ENCODE results near the gene IL22RA1.

Gene IL22RA1

DNA sequence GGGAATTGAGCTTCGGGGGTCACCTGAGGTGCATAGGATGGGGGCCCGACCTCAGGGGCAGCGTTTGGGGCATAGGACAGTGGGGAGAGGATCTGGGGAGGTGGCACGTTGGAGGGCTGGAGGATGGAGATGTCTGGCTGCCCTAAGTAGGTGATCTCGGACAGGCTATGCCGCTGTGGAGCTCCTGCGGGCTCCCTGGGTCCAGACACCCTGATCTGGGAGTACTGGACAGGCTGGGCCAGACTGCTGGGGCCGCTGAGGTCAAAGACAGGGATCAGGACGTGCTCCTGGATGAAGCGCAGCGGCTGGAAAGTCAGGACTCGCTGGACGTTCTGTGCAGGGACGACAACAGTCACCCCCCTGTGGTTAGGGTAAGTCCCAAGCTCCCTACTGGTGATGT is 21.5 kb downstream of the IL22RA1 start:
- no peak for DNase-seq (ENCODE audit: low read depth)
- no peak overlapping the region for H3K4me3 ChIP-seq (ENCODE audit: low read depth, low read length)
- TF ChIP-seq, protein P1, sequence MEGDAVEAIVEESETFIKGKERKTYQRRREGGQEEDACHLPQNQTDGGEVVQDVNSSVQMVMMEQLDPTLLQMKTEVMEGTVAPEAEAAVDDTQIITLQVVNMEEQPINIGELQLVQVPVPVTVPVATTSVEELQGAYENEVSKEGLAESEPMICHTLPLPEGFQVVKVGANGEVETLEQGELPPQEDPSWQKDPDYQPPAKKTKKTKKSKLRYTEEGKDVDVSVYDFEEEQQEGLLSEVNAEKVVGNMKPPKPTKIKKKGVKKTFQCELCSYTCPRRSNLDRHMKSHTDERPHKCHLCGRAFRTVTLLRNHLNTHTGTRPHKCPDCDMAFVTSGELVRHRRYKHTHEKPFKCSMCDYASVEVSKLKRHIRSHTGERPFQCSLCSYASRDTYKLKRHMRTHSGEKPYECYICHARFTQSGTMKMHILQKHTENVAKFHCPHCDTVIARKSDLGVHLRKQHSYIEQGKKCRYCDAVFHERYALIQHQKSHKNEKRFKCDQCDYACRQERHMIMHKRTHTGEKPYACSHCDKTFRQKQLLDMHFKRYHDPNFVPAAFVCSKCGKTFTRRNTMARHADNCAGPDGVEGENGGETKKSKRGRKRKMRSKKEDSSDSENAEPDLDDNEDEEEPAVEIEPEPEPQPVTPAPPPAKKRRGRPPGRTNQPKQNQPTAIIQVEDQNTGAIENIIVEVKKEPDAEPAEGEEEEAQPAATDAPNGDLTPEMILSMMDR (conservative IDR thresholded peaks at IDR 0.05; ENCODE audit: low read depth, low read length), result no peak

DNA sequence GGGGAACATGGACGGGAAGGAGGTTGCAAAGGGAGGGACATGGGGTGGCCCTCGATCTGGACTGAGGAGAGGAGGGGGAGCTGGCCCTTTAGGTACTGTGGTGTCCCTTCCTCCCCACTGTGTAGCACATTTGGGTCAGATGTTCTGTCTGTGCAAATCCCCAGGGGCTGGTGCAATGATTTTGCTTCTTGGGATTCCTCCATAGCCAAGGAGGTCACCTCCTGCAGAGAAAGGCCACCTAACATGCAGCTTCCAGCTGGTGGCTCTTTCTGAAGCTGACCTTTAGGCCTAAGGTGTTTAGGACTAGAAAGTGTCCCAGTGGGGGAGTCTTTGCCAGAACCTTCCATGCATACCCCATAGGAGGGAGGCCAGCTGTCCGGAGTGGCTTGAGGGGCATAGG is 22.0 kb downstream of the IL22RA1 start:
- TF ChIP-seq, protein P1 (conservative IDR thresholded peaks at IDR 0.05; ENCODE audit: low read depth, low read length), result no peak
- no peak overlapping the region for H3K4me3 ChIP-seq (ENCODE audit: low read depth, low read length)
- DNase-seq (ENCODE audit: low read depth), result peak; percentile 57

DNA sequence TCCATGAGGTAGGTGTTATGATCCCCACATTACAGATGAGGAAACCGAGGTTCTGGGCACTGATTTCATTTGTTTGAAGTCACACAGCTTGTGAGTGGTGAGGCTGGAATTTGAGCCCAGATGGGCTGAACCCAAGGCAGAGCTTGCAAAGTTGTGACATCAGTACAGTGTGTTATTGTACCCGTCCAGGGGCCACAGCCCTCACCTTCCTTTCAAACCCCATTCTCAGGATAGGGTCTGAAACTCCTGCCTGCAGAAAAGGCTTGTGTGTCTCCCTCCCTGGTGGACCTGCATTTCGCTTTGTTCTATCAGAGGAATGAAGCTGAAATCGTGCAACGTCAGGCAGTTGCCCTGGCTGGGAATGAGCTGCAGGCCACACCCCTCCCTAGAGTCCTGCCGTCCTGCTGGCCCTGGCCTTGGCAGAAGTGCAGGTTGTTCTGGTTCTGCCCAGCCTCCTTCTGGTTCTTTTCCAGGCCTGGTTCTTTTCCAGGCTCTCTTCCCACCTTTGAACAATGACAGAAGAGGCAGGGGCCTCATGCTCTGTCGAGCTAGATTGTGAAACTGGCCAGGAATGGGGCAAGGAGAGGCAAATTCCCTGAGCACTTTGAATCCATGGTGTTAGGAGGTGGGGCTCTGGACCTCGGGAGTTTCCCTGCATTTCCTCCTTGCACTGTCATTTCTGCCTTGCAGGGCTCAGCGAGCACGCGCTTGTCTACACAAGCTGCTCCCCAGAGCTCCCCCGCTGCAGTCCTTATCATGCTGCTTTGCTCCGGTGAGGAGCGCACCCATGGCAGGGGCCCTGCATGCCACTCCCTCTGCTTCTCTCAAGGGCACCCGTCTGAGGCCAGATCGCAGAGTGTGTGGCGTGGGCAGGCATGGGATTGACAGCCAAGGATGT is 22.8 kb downstream of the IL22RA1 start:
- H3K4me3 ChIP-seq (ENCODE audit: low read depth, low read length), result no peak overlapping the region
- TF ChIP-seq, protein P1 (conservative IDR thresholded peaks at IDR 0.05; ENCODE audit: low read depth, low read length), result no peak
- peak; percentile 41 for DNase-seq (ENCODE audit: low read depth)

DNA sequence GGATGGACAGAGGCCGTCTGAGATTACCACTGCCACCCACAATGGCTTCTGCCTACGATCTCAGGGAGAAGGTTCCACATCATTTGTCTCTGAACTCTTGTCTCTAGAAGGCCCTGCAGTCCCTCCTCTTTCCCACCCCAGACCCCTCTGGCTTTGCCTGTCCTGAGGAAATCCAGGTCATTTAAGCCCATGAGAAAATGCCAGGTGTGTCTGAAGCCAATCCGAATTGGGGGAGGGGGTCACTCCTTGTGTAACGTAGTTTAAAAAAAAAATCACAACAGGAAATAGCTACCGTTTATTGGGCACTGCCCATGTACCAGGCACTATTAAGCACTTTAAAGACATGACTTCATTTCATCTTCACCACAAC is 23.5 kb downstream of the IL22RA1 start:
- DNase-seq (ENCODE audit: low read depth), result no peak
- TF ChIP-seq, protein P1 (conservative IDR thresholded peaks at IDR 0.05; ENCODE audit: low read depth, low read length), result no peak
- H3K4me3 ChIP-seq (ENCODE audit: low read depth, low read length), result no peak overlapping the region

DNA sequence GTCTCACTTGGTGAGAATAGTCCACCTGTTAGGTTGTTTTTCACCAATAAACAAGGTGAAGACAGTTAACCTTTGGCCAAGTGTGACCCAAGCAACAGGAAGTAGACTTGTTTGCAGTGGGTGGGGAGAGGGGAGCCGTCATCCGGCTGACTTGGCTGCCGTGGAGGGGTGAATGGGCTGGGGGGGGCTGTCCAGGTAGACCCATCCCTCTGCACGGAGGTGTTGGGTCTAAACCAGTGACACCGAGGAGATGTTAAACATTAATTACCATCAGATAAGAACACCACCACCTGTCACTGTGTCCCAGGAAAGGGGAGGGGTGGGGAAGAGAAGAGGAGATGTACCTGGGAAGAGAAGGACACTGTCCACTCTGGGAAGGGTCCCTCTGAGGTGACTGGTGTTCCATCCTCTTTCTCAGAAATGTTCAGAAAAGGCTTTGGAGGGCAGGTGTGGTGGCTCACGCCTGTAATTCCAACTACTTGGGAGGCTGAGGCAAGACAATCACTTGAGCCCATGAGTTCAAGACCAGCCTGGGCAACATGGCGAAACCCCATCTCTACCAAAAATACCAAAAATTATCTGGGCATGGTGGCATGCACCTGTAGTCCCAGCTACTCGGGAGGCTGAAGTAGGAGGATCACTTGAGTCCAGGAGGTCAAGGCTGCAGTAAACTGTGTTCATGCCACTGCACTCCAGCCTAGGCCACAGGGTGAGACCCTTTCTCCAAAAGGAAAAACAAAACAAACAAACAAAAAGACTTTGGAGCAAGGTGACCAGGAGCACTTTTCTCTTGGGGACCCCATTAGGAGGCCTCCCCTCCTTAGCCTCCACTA is 24.3 kb downstream of the IL22RA1 start:
- no peak overlapping the region for H3K4me3 ChIP-seq (ENCODE audit: low read depth, low read length)
- TF ChIP-seq, protein P1 (conservative IDR thresholded peaks at IDR 0.05; ENCODE audit: low read depth, low read length), result no peak
- no peak for DNase-seq (ENCODE audit: low read depth)

DNA sequence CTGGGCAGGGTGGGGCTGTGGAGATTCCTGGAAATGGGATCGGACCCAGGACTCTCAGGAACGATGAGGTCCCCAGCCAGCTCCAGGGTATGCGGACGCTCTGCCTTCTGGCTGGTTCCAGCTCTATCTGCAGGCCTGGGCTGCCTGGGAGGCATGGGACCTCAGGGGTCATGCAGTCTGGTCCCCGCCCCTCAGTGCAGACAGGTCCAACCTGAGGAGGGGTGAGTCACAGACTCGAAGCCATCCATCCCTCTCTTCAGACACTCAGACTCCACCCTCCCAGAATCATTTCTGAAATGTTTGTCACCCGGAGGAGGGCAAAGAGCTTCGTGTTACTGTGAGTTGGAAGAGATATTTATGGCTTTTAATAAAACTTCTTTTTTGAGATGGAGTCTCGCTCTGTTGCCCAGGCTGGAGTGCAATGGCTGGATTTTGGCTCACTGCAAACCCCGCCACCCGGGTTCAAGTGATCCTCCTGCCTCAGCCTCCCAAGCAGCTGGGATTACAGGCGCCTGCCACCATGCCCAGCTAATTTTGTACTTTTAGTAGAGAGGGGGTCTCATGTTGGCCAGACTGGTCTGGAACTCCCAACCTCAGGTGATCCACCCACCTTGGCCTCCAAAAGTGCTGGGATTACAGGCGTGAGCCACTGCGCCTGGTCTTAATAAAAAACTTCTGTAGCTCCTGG is 25.1 kb downstream of the IL22RA1 start:
- TF ChIP-seq, protein P1 (conservative IDR thresholded peaks at IDR 0.05; ENCODE audit: low read depth, low read length), result no peak
- DNase-seq (ENCODE audit: low read depth), result peak; percentile 56
- H3K4me3 ChIP-seq (ENCODE audit: low read depth, low read length), result no peak overlapping the region
